Sigmoid colon (tissue), 4 donors: ENCODE results near the gene DGCR6L.
"Not testable (repeated sequence)": the region's sequence is repeated elsewhere in the genome, so short reads cannot be mapped to it uniquely, and the experiment has no call there.

Source experiments
- CTCF ChIP-seq, 4 experiments: fragments of 450-650 bp in 3 of 4; fragments of 200-600 bp in 1 of 4; IDR thresholded peaks; one replicate each; pipeline ENCODE4 v1.5.1; 2016 to 2019; ENCODE audit warnings: antibody characterized with exemption in 4 of 4, mild to moderate bottlenecking in 3 of 4, moderate library complexity in 2 of 4
- EP300 ChIP-seq, 4 donors: sonication (generic); formaldehyde crosslinking; IDR thresholded peaks; one replicate each; pipeline ENCODE4 v1.6.1; 2017; ENCODE audit warnings: antibody characterized with exemption in 4 of 4

GRCh38 chr22:20356906-20357305 is 37.0 kb upstream of the DGCR6L start:
- not testable (repeated sequence) for TF ChIP-seq CTCF, EP300 (IDR thresholded peaks at IDR 0.05)
